H1 (cell line): ENCODE data around the gene CMPK2. TPM values are rescaled to one million over a fixed set of nuclear protein-coding genes. Genes with fewer than 3 reads are reported as not detected.

Source experiments
- polyA plus RNA-seq, 7 experiments: library from polyadenylated mRNA; depleted of rRNA in 3 of 7; stranded (reverse) in 5 of 7; unstranded in 2 of 7; fragments of >200 nt in 5 of 7; fragments of 200-250 nt in 2 of 7; gene quantifications; 1 replicate in 5 of 7; 2 replicates in 1 of 7; 4 replicates in 1 of 7; pipeline versions ENCODE4 v1.2.1 to v1.2.3, GENCODE V29; 2011 to 2013; ENCODE audit warnings: missing spikeins in 2 of 7, mixed read lengths in 2 of 7
- total RNA-seq: library from RNA; stranded (reverse); fragmentation: NEBNext Ultra II Directional; extraction: Animal tissue kit (Norgen Biotek cat#: 25700); gene quantifications from 2 replicates; pipeline ENCODE4 v1.2.1, GENCODE V29; 2021

The CMPK2 gene
- total and polyA plus RNA-seq, 2 of the 8 experiments (the other 6 are each of a cell fraction or from before 2014, with no cell fraction given), result 0.28 to 0.53 TPM

Other genes starting within 250 kb of the CMPK2 start
- not detected in 2 replicates for gene RSAD2, start 11.9 kb upstream of the CMPK2 start, total RNA-seq
- gene RSAD2, start 11.9 kb upstream of the CMPK2 start, polyA plus RNA-seq (2011; rRNA removed), result not detected in 2 replicates
- 15.0 and 15.1 TPM in 2 replicates for gene RNF144A, start 51.5 kb upstream of the CMPK2 start, total RNA-seq
- 14.0 and 14.1 TPM in 2 replicates for gene RNF144A, start 51.5 kb upstream of the CMPK2 start, polyA plus RNA-seq (2011; rRNA removed)